NCI-H82 (cell line): ENCODE results near the gene NKX3-2.
A peak's percentile ranks its signal among the peaks of the same experiment; 100 is the strongest.

Experiments used
- DNase-seq: peaks from one replicate; lab custom pipeline; 2025; lab: John Stamatoyannopoulos, UW

The NKX3-2 gene

DNA sequence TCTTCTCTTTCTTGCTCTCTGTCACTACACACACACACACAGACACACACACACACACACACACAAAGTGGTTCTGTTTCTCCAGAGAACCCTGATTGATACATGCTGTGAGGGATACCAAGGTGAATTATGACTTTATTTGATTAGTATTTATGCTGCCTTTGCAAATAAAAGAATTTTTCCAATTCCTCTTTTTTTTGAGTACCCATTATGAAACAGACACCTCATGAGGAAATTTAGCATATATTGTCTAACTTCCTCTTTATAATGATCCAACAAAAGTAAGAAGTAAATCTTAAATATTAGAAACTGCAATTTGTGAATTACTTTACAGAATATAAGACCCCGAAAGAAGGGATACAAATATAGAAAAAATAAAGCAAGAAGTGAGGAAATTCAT lies 45.8 kb downstream of the NKX3-2 start:
- no peak for DNase-seq

DNA sequence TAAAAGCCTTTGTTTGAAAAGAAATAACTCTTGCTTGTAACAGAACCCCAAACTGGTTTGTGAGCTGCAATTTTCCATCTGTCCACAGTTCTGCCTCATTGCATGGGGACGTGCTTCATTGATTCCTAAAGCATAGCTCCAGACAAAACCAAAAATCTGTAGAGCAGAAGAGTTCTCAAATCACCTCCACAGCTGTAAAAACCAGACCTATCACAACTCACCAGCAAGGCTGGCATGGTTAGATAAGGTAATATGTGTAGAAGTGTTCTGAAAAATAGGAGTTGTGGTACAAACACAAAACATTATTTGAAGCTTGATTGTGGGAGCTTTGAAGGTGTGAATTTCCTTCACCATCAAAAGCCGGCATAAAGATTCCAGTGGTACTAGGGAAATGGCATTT lies 47.7 kb downstream of the NKX3-2 start:
- no peak for DNase-seq

DNA sequence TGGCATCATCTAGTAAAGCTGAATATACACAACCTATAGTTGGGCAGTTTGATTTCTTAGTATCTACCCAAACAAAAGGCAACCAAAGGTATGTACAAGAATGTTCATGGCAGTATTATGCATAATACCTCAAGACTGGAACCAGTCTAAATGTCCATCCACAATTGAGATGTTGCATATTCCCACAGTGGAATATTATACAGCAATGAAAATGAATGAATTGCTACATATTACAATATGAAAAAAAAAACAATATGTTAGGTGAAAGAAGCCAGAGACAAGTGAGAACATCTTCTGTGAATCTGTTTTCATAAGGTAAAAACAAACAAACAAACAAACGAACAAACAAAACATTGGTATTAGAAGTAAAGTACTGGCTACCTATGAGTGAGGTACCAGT lies 48.6 kb downstream of the NKX3-2 start:
- DNase-seq = no peak

DNA sequence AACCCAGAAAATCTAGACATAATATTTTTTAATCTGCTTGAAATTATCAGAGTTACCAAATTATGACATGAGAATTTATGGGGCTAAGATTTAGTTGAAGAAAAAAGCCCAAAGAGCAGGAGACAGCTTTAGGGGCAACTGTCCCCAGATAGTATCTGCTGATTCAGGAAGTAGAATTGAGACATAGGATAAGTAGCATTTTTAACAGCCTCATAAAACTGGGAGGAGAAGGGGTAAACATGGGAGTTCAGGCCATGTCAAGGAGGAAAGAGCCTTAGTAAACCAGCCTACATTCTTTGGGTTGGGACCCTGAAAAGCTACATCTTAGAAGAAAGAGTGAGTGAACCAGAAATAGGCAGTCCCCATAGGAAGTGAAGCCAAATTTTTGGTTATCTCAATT lies 50.5 kb downstream of the NKX3-2 start:
- DNase-seq = peak; percentile 2

DNA sequence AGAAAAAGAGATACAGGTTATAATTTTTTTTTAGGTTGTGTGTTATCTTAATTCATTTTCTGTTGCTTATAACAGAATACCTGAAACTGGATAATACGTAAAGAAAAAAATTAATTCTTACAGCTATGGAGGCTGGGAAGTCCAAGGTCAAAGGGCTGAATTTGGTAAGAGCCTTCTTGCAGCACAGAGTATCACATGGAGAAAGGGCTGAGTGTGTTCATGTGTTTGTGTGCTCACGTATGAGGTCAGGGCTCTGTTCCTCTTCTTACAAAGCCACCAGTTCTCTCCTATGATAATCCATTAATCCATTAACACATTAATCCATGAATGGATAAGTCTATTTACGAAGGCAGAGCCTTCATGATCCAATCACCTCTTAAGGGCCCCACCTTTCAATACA lies 51.6 kb downstream of the NKX3-2 start:
- DNase-seq = peak; percentile 94
